ENCODE measurements around the gene GXYLT1. TPM values are rescaled to one million over a fixed set of nuclear protein-coding genes. Genes with fewer than 3 reads are reported as not detected.

GXYLT1 gene
- total RNA-seq, 4 donors from 2014 or later = 14.7 to 25.3 (median 22.8) TPM

DNA sequence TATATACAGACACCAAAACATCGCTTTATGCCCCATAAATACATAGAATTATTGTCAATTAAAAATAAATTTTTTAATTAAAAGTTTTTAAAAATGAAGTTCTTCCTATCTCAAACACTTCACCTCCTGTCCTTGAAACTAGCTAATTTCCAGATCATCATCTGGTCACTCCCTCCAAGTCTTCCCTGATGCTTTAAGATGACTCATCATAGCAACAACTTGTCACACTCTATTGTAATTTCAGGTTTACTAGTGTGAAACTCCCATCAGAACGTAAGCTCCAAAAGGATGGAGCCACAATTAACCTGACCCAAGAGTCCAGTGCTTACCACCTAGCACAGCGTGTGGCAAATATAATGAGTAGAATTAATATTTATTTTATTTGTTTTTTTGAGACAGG, 16.3 kb downstream of the GXYLT1 start:
- Histone ChIP-seq H3K27ac (no peak overlapping the region), H3K4me1 (peaks cover 0 to 28% (median 2%) of the 10 kb centered on the region in 4 donors), H3K4me3 (no peak overlapping the region), H3K27me3 (no peaks in the 10 kb centered on the region), H3K36me3 (no peaks in the 10 kb centered on the region), H3K9me3 (no peaks in the 10 kb centered on the region)
- no peak for TF ChIP-seq POLR2A (IDR thresholded peaks at IDR 0.05)
- TF ChIP-seq, protein P1, sequence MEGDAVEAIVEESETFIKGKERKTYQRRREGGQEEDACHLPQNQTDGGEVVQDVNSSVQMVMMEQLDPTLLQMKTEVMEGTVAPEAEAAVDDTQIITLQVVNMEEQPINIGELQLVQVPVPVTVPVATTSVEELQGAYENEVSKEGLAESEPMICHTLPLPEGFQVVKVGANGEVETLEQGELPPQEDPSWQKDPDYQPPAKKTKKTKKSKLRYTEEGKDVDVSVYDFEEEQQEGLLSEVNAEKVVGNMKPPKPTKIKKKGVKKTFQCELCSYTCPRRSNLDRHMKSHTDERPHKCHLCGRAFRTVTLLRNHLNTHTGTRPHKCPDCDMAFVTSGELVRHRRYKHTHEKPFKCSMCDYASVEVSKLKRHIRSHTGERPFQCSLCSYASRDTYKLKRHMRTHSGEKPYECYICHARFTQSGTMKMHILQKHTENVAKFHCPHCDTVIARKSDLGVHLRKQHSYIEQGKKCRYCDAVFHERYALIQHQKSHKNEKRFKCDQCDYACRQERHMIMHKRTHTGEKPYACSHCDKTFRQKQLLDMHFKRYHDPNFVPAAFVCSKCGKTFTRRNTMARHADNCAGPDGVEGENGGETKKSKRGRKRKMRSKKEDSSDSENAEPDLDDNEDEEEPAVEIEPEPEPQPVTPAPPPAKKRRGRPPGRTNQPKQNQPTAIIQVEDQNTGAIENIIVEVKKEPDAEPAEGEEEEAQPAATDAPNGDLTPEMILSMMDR (IDR thresholded peaks at IDR 0.05) = no peak
- no peak for TF ChIP-seq EP300 (IDR thresholded peaks at IDR 0.05)
- no peak for DNase-seq (ENCODE audit: low spot score in 2 of 2)
- 89% methylated on average over 3 of the region's 3 CpGs for WGBS, 2 donors

DNA sequence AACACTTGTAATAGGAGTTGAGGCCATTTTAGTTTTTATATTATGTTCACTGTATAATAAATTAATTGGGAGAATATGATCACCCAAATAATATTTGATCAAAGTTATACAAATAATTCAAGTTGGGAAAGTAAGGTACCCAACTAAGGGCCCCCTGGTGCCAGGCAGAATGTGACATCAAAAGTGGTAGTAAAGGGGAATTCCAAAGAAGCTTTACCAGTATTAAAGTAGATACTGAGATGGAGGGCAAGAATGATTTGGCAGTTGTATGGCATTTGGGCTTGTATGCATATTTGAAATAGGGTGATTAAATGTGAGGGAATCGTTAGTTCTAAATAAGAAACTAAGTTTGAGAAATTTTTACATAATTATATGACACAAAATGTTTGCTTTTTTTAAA, 17.7 kb downstream of the GXYLT1 start:
- peaks cover 0 to 28% (median 2%) of the 10 kb centered on the region in 4 donors for H3K4me1 ChIP-seq
- no peak for DNase-seq (ENCODE audit: low spot score in 2 of 2)
- H3K4me3 ChIP-seq = no peak overlapping the region
- no peaks in the 10 kb centered on the region for H3K9me3 ChIP-seq
- TF ChIP-seq POLR2A (IDR thresholded peaks at IDR 0.05) = no peak
- TF ChIP-seq EP300 (IDR thresholded peaks at IDR 0.05) = no peak
- TF ChIP-seq, protein P1 (IDR thresholded peaks at IDR 0.05) = no peak
- H3K36me3 ChIP-seq = no peaks in the 10 kb centered on the region
- no peaks in the 10 kb centered on the region for H3K27me3 ChIP-seq
- WGBS, 2 donors = 83 to 95% methylated on average over 1 of the region's 1 CpG
- no peak overlapping the region for H3K27ac ChIP-seq

DNA sequence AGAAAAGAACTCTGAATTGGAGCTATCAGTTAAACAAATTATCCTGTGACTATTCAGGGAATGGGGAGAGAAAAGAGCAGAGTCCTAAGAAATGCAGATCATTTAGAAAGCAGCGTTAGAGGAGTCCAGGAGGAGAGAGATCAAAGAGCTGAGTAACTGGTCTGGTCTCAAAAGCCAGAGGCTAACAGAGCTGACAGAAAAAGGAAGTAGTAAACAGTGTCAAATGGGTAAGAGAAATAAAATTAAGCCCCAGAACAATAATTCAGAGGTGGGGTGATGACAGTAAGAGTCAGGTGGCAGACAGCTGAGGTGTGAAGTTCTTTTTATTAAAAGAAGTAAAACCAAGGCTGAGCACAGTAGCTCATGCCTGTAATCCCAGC, 19.3 kb downstream of the GXYLT1 start:
- TF ChIP-seq EP300 (IDR thresholded peaks at IDR 0.05) (no peak), POLR2A (IDR thresholded peaks at IDR 0.05) (no peak)
- TF ChIP-seq, protein P1 (IDR thresholded peaks at IDR 0.05) = no peak
- Histone ChIP-seq H3K4me3 (no peak overlapping the region), H3K9me3 (no peaks in the 10 kb centered on the region), H3K27me3 (no peaks in the 10 kb centered on the region), H3K27ac (no peak overlapping the region), H3K36me3 (no peaks in the 10 kb centered on the region), H3K4me1 (peaks cover 0 to 13% (median under 1%) of the 10 kb centered on the region in 4 donors)
- 49 to 59% methylated on average over 1 of the region's 1 CpG for WGBS, 2 donors
- DNase-seq (ENCODE audit: low spot score in 2 of 2) = no peak

DNA sequence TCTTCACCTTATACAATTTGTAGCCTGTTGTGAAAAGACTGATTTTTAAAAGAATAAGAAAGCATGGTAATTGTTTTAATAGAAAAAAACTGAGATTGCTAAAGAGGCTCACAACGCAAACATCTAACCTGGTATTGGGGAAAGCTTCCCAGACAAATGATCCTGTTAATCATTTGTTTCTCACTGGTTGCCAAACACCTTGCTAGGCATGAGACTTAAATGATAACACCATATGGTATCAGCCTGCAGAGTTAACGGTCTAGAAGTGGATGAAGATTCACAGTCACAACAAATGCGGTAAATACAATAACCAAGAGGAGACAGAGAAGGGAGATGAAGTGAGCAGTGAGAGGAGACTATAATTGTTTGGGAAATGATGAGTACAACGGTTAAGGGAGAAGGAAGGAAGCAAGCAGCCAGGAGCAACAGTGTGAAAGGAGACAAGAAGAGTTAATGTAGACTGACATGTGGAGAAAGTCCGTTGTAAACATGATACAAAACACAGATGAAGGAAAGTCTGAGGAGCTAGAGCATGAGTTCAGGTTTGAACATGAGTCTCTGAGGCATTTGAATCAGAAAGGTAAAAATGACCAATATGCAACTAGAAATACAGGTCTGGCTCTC, 19.8 kb downstream of the GXYLT1 start:
- Histone ChIP-seq H3K27me3 (no peaks in the 10 kb centered on the region), H3K27ac (no peak overlapping the region), H3K4me3 (no peak overlapping the region), H3K4me1 (peaks cover 0 to 8% (median 0%) of the 10 kb centered on the region in 4 donors), H3K36me3 (no peaks in the 10 kb centered on the region), H3K9me3 (no peaks in the 10 kb centered on the region)
- WGBS, 2 donors = 48 to 55% methylated on average over 5 of the region's 5 CpGs
- TF ChIP-seq, protein P1 (IDR thresholded peaks at IDR 0.05) = no peak
- TF ChIP-seq POLR2A (IDR thresholded peaks at IDR 0.05) = no peak
- DNase-seq (ENCODE audit: low spot score in 2 of 2) = no peak

DNA sequence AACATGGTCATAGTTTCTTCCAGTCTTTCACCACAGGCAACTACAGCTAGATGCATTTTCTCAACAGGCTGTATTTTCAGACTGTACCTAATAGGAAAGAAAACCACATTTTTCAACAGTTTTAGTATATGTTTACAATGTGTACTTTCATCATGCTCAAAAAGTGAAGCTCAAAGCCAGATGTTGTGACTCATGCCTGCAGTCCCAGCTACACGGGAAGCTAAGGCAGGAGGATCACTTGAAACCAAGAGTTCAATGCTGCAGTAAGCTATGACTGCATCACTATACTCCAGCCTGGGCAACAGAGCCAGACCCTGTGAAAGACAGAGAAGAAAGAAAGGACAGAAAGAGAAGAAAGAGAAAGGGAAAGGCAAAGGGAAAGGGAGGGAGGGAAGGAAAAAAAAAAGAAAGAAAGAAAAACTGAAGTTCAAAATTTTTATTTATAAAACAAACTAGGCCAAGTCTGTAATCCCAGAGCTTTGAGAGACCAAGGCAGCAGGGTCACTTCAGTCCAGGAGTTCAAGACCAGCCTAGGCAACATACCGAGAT, 25.5 kb downstream of the GXYLT1 start:
- Histone ChIP-seq H3K4me1 (peaks cover 0 to 3% (median 0%) of the 10 kb centered on the region in 4 donors), H3K36me3 (peaks cover 0 to 24% (median 0%) of the 10 kb centered on the region in 3 donors), H3K9me3 (no peaks in the 10 kb centered on the region), H3K27me3 (no peaks in the 10 kb centered on the region), H3K4me3 (no peak overlapping the region), H3K27ac (no peak overlapping the region)
- WGBS, 2 donors = 59 to 60% methylated on average over 2 of the region's 2 CpGs
- TF ChIP-seq, protein P1 (IDR thresholded peaks at IDR 0.05) = no peak
- no peak for TF ChIP-seq EP300 (IDR thresholded peaks at IDR 0.05)
- no peak for TF ChIP-seq POLR2A (IDR thresholded peaks at IDR 0.05)
- DNase-seq (ENCODE audit: low spot score in 2 of 2) = no peak

All from tibial nerve (tissue), 4 donors.